Stomach (tissue), 9 donors: Measurements from ENCODE around the gene SLC38A3. TPM values are rescaled to one million over a fixed set of nuclear protein-coding genes. Genes with fewer than 3 reads are reported as not detected.

Source experiments
- DNase-seq, 2 donors: peaks; one replicate each; pipeline versions ENCODE4 v3.0.0 to v3.0.0-alpha.2; 2013 to 2019
- H3K27ac ChIP-seq, 5 donors: fragments of 200-600 bp in 4 of 5; sonication (generic) in 4 of 5; one replicate each; pipeline ENCODE4 v1.5.1; 2013 to 2019; ENCODE audit warnings: mild to moderate bottlenecking in 1 of 5, moderate library complexity in 1 of 5
- H3K27me3 ChIP-seq, 3 donors: fragments of 200-600 bp; sonication (generic); one replicate each; pipeline ENCODE4 v1.5.1; 2017 to 2019; ENCODE audit warnings: mixed run types in 1 of 3
- H3K36me3 ChIP-seq, 4 donors: fragments of 200-600 bp; sonication (generic); 1 replicate in 3 of 4; 2 replicates in 1 of 4; pipeline ENCODE4 v1.5.1; 2016 to 2019
- H3K4me1 ChIP-seq, 4 donors: fragments of 200-600 bp; sonication (generic); one replicate each; pipeline ENCODE4 v1.5.1; 2016 to 2019
- H3K4me3 ChIP-seq, 4 donors: fragments of 200-600 bp; sonication (generic) in 3 of 4; one replicate each; pipeline ENCODE4 v1.5.1; 2016 to 2019; ENCODE audit warnings: mild to moderate bottlenecking in 1 of 4
- H3K9me3 ChIP-seq, 4 donors: fragments of 200-600 bp; sonication (generic); one replicate each; pipeline ENCODE4 v1.5.1; 2016 to 2019
- CTCF ChIP-seq, 7 experiments: fragments of 450-650 bp in 4 of 7; fragments of 200-600 bp in 3 of 7; sonication (generic) in 3 of 7; IDR thresholded peaks; one replicate each; pipeline ENCODE4 v1.5.1; 2016 to 2019; ENCODE audit warnings: antibody characterized with exemption in 7 of 7, control low read depth in 2 of 7, mild to moderate bottlenecking in 1 of 7
- EP300 ChIP-seq: sonication (generic); formaldehyde crosslinking; IDR thresholded peaks from one replicate; pipeline ENCODE4 v1.6.1; 2017; ENCODE audit warnings: antibody characterized with exemption
- POLR2A ChIP-seq, 4 donors: fragments of 450-650 bp; IDR thresholded peaks; one replicate each; pipeline ENCODE4 v1.6.1; 2016; ENCODE audit warnings: antibody characterized with exemption in 4 of 4, control low read depth in 2 of 4, mild to moderate bottlenecking in 1 of 4, moderate library complexity in 1 of 4
- POLR2AphosphoS5 ChIP-seq, 3 donors: sonication (generic); formaldehyde crosslinking; IDR thresholded peaks; one replicate each; pipeline ENCODE4 v1.6.1; 2016; ENCODE audit warnings: antibody characterized with exemption in 3 of 3
- WGBS, 5 donors: extraction: QIAGEN DNeasy Blood & Tissue Kit in 3 of 5; methylation state at CpG; one replicate each; pipeline versions ENCODE4 v1.1.5 to v1.1.7; 2013 to 2018; 5-methylcytosine and 5-hydroxymethylcytosine counted together
- intact Hi-C: fragments of 100-400 bp; cut with DNase I; formaldehyde crosslinking; loops from one replicate; pipeline ENCODE4 v1.15.1; 2023; ENCODE audit warnings: low total_unique reads
- polyA plus RNA-seq, 3 donors: library from polyadenylated mRNA; stranded (reverse); fragments of 200-250 nt; gene quantifications; one replicate each; pipeline ENCODE4 v1.2.3, GENCODE V29; 2013
- total RNA-seq, 5 donors: library from RNA; depleted of rRNA; stranded (reverse); fragments of >200 nt; gene quantifications; one replicate each; pipeline versions ENCODE4 v1.1.0 to v1.2.3, GENCODE V29; 2014 to 2016
- donor health status: healthy with polysubstance abuse.
- donor health status: Bipolar disorder and iron deficiency.
- donor health status: healthy.

SLC38A3 gene
- total and polyA plus RNA-seq, 8 donors: 0.15 to 3.1 (median 1.0) TPM; not detected in 4

GRCh38 chr3:50268276-50268675 is 63.2 kb downstream of the SLC38A3 start:
- intact Hi-C loops: no loop called here
- Histone ChIP-seq H3K4me1 (peaks cover 69 to 100% (median 85%) of the 10 kb centered on the region in 4 donors), H3K4me3 (peak overlapping the region; percentile 34 to 52 (median 45)), H3K36me3 (peaks cover 0 to 3% (median 0%) of the 10 kb centered on the region in 4 donors), H3K9me3 (no peaks in the 10 kb centered on the region), H3K27me3 (peaks cover 0 to 7% (median 0%) of the 10 kb centered on the region in 3 donors), H3K27ac (peak overlapping the region; percentile 88 to 98 (median 95))
- 18 to 30% (median 29%) methylated on average over 3 of the region's 3 CpGs for WGBS, 5 donors
- TF ChIP-seq POLR2A (IDR thresholded peaks at IDR 0.05): no peak
- TF ChIP-seq EP300: no peak
- no peak for TF ChIP-seq CTCF (IDR thresholded peaks at IDR 0.05)
- DNase-seq: no peak

GRCh38 chr3:50268703-50269451 is 63.8 kb downstream of the SLC38A3 start, which contains the start of gene SEMA3B:
Gene SEMA3B, plus strand, starts transcription at chr3:50269147. Its CDS starts 94 bp downstream, at chr3:50269241.
- peak within 1 kb of the TSS; percentile 40 to 52 (median 45) for H3K4me3 ChIP-seq
- no peaks in the 10 kb centered on the region for H3K9me3 ChIP-seq
- peaks cover 0 to 13% (median 6%) of the 10 kb centered on the region in 3 donors for H3K27me3 ChIP-seq
- TF ChIP-seq POLR2A (IDR thresholded peaks at IDR 0.05) (peak in 1 of 4 donors; percentile 22), POLR2AphosphoS5 (IDR thresholded peaks at IDR 0.05) (peak; percentile 22 to 89 (median 81)), EP300 (no peak)
- 13 to 31% (median 26%) methylated on average over 15 to 21 of the region's 21 CpGs for WGBS, 5 donors
- intact Hi-C loops: no loop called here
- H3K36me3 ChIP-seq: peaks cover 0 to 8% (median 0%) of the 10 kb centered on the region in 4 donors
- peak; percentile 93 to 96 for DNase-seq
- H3K27ac ChIP-seq: peak within 1 kb of the TSS; percentile 88 to 98 (median 95)
- H3K4me1 ChIP-seq: peaks cover 75 to 100% (median 88%) of the 10 kb centered on the region in 4 donors

- peaks cover 0 to 19% (median 8%) of the 10 kb centered on the region in 3 donors for H3K27me3 ChIP-seq
- 32 to 39% (median 33%) methylated on average over 4 of the region's 4 CpGs; no CpG with 5 or more reads in 1 of the 5 donors for WGBS, 5 donors
- intact Hi-C loops: no loop called here
- H3K9me3 ChIP-seq: no peaks in the 10 kb centered on the region
- H3K27ac ChIP-seq: peak overlapping the region; percentile 88 to 98 (median 95)
- peaks cover 76 to 100% (median 90%) of the 10 kb centered on the region in 4 donors for H3K4me1 ChIP-seq
- peak overlapping the region; percentile 28 to 46 (median 42) for H3K4me3 ChIP-seq
- TF ChIP-seq POLR2AphosphoS5 (IDR thresholded peaks at IDR 0.05): no peak
- no peak for TF ChIP-seq CTCF (IDR thresholded peaks at IDR 0.05)
- TF ChIP-seq EP300: no peak
- TF ChIP-seq POLR2A (IDR thresholded peaks at IDR 0.05): no peak
- peaks cover 0 to 14% (median 0%) of the 10 kb centered on the region in 4 donors for H3K36me3 ChIP-seq
- DNase-seq: no peak
Measured at GRCh38 chr3:50269460-50269859, 64.4 kb downstream of the SLC38A3 start.

GRCh38 chr3:50269977-50270413 is 64.9 kb downstream of the SLC38A3 start:
- peaks cover 71 to 100% (median 90%) of the 10 kb centered on the region in 4 donors for H3K4me1 ChIP-seq
- no peak for TF ChIP-seq CTCF (IDR thresholded peaks at IDR 0.05)
- TF ChIP-seq EP300: no peak
- peak in 1 of 3 donors; percentile 16 for TF ChIP-seq POLR2AphosphoS5 (IDR thresholded peaks at IDR 0.05)
- TF ChIP-seq POLR2A (IDR thresholded peaks at IDR 0.05): no peak
- peaks cover 0 to 24% (median 14%) of the 10 kb centered on the region in 3 donors for H3K27me3 ChIP-seq
- peak overlapping the region; percentile 28 to 46 (median 42) for H3K4me3 ChIP-seq
- no peak for DNase-seq
- WGBS, 5 donors: 37 to 65% (median 40%) methylated on average over 6 to 8 of the region's 8 CpGs
- intact Hi-C loops: loop anchor here (5.0 to 10.0 kb wide), 2 partner anchors 45 to 78 kb away; partner anchors contain the start of gene GNAT1
- H3K9me3 ChIP-seq: no peaks in the 10 kb centered on the region
- H3K27ac ChIP-seq: peak overlapping the region; percentile 88 to 98 (median 95)
- H3K36me3 ChIP-seq: peaks cover 0 to 19% (median 0%) of the 10 kb centered on the region in 4 donors
